GM18502 (cell line): Measurements from ENCODE around the gene IGSF8.

Source experiments
- ATAC-seq: cut with Tn5 transposase; IDR thresholded peaks from one replicate; pipeline ENCODE4 v1.9.1; 2021; ENCODE audit warnings: mild to moderate bottlenecking; ENCODE audit not compliant: unreplicated experiment, poor library complexity

The IGSF8 gene

DNA sequence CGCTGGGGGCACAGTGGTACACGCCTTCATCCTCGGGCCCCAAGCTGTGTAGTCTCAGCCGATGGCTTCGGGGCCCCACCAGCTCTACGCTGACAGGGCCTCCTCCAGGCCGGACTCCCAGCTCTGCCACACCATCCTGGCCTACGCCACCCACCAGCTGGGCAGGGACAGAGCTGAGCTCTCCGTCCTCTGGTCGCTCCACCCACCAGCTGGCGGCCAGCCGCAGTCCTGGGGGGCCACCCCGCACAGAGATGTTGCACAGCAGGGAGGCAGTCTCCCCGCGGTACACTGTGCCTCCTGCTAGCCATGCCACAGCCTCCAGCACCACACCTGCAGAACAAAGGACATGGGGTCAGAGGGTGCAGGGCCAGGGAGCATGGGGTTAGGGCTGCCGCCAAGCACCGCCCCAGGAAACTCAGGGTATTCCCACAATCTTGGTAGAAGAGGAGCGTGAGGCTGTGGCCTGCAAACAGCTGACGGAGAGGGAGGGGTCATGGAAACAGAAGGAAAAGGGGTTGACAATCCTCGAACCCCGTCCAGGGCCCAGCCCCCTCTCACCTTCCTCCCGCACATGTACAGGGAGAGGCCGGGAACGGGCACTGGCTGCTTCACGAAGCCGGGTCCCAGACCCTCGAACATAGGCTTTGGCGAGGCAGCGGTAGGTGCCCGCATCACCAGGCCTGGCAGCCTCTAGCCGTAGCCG lies 5.9 kb downstream of the IGSF8 start:
- ATAC-seq, result no peak

DNA sequence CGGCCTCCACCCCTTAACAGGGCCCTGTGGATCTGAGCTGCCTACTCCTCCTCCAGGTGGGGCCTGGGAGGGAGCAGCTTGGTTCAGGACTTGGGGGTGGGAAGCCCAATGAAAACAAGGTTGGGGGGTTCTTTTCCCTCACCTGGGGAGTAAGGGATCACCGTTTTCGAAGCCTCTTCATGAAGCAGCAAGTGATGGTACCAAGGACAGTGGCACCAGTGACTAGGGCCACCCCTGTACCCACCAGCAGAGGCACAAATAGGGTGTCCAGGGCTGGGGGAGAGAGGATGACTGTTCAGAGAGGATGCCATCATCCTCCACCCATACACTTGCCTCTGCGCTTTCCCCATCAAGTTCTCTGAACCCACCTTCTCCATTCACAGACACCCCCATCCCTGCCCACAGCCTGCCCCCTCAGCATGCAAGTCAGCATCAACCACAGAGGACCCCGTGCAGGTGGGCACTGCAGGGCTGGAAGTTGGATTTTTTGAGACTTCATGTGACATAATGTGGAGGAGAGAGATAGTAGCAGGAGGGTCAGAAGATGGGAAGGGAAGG lies 6.7 kb downstream of the IGSF8 start:
- ATAC-seq, result no peak

DNA sequence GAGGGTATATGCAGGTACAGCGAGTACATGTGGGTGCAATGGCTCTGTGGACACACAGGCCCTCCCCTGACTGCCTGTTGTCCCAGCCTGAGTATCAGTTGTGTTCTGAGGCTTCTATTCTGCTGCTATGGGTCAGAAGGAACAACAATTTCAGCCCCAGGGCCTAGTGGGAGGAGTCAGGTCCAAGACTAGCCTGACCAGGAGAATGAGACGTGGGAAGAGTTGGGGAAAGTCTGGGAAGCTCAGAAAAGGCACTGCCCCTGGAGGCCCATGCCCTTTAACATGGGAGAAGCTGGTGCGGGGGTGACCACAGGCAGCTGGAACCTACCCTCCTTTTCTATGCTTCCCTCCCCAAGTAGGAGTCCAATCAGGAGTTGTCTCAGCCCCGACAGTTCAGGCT lies 7.7 kb downstream of the IGSF8 start:
- ATAC-seq, result no peak

DNA sequence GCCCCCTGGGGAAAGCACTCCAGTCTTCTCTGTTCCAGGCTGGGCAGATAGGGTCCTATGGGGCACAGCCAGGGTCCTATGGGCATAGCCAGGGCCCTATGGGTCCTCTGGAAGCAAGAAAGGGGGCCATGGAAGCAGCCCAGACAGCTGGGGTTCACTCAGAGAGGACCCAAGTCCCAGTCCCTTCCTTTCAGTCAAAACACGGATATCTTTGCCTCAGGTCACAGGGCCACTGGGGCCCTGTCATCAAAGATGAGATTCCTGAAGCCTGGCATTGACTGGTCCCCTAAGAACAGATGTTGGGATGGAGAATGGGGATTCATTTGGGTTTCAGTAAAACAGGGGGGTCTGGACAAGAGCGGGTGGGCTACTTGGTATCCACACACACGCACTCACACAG lies 8.5 kb downstream of the IGSF8 start:
- ATAC-seq, result no peak

DNA sequence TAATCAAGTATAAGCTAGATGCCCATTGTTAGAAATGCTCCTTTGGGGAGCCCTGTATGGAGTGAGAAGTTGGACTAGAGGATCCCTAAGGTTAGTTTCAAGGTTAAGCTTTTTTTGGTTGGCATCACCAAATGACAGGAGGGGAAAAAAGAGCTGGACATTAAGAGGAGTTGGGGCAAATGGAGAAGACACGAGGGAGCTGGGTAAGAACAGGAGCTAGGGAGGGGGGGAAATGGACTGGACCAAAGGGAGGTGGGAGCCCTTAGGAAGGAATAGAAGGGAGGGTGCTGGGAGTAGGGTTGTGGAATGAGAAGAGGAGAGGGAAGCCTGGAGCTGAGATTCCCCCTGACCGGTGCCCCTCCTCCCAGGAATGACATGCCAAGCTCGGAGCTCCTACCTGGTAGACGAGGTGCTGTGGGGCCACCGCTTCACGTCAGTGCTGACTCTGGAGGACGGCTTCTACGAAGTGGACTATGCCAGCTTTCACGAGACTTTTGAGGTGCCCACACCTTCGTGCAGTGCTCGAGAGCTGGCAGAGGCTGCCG lies 11.2 kb downstream of the IGSF8 start:
- no peak for ATAC-seq

DNA sequence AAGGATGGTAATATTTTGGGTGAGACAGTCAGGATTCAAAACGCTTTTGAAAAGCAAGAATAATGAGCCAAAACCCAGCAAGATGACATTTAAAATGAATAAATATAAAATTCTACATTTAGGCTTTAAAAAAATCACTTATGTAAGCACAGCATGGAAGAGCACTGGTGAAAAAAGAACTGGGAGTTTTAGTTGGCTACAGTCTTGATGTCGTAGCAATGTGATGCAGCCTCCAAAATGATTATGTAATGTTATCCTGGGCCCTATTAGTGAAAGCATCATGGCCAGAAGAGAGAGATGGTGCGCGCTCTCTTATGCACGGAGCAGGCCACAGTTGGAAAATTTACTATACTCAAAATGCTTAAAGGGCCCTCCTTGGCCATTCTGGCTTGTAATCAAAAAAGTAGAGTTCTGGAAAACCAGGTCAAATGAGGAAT lies 11.9 kb downstream of the IGSF8 start:
- ATAC-seq, result no peak

GRCh38 chr1:160085686-160086455 lies 12.5 kb downstream of the IGSF8 start:
- ATAC-seq, result no peak

GRCh38 chr1:160084771-160085321 lies 13.6 kb downstream of the IGSF8 start:
- ATAC-seq, result no peak

DNA sequence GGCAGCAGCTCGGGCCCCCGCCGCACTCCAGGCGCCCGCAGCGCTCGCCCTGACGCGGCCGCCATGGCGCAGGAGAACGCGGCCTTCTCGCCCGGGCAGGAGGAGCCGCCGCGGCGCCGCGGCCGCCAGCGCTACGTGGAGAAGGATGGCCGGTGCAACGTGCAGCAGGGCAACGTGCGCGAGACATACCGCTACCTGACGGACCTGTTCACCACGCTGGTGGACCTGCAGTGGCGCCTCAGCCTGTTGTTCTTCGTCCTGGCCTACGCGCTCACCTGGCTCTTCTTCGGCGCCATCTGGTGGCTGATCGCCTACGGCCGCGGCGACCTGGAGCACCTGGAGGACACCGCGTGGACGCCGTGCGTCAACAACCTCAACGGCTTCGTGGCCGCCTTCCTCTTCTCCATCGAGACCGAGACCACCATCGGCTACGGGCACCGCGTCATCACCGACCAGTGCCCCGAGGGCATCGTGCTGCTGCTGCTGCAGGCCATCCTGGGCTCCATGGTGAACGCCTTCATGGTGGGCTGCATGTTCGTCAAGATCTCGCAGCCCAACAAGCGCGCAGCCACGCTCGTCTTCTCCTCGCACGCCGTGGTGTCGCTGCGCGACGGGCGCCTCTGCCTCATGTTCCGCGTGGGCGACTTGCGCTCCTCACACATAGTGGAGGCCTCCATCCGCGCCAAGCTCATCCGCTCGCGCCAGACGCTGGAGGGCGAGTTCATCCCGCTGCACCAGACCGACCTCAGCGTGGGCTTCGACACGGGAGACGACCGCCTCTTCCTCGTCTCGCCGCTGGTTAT lies 14.2 kb downstream of the IGSF8 start:
- peak; percentile 69 for ATAC-seq

- no peak for ATAC-seq
Measured at GRCh38 chr1:160082926-160083325, 15.5 kb downstream of the IGSF8 start.

GRCh38 chr1:160082487-160082886 lies 15.9 kb downstream of the IGSF8 start:
- no peak for ATAC-seq

DNA sequence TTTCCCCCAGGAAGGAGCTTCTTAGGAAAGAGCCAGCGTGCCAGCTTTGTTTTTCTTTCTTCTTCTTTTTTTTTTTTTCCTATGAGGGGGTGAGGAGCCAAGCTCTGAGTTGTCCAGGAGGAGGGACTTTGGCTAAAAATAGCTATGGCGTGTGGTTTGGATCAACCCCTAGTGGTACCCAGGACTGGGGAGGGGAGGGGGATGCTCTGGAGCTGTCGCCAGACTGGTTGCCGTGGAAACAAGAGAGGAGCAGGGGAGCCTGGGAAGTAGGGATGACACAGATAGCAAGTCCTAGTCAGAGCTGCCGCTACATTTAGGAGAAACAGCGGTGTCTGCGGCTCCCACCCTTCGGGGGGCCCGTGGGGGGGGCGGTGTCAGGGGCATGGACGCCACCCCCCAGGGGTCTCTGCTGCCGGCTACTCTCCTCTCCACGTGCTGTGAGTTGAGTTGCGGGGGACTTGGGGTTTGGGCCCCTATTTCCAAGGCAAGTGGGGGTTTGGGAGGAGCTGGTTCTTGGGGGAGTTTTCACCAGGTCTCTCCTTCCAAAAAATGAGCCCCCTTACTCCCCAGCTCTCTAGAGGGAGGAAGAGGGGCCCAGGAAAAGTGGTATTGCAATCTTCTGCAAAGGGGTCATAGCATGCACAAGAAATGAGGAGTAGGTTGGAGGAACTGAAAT lies 17.0 kb downstream of the IGSF8 start, which contains the start of gene KCNJ9:
Gene KCNJ9 (plus strand): TSS at position 278 of the 676 bp plus-strand sequence. CDS start 2,493 bp downstream, outside the sequence.
- no peak for ATAC-seq

DNA sequence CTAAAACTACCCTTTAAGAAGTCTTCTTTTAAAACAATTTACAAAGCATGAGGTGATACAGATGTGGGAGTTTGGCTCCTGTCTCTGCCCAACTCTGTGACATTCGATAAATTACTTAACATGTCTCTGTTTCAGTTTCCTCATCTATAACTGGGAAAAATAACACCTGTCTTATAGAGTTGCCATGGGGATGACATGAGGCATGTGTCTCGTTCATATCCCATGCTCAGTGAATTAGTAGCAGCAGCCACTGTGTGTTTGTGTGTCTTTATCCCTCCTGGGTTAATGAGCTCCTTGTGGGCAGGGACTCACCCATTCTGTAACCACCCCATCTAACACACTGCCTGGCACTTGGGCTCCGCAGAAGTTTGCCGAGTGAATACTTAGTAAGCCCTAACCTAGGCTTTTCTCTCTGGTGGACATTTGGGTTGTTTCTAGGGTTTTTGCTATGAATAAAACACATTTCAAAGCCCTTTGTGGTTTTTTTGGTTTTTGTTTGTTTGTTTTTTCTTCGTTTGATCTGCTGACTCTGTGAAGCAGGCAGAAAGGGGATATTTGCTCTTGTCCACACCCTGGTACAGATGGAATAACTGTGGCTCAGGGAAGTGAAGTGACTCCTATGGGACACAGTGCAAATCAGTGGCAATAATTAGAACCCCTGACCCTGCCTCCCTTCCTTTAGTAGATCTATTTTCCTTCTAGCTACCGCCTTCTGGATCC lies 17.9 kb downstream of the IGSF8 start:
- no peak for ATAC-seq

DNA sequence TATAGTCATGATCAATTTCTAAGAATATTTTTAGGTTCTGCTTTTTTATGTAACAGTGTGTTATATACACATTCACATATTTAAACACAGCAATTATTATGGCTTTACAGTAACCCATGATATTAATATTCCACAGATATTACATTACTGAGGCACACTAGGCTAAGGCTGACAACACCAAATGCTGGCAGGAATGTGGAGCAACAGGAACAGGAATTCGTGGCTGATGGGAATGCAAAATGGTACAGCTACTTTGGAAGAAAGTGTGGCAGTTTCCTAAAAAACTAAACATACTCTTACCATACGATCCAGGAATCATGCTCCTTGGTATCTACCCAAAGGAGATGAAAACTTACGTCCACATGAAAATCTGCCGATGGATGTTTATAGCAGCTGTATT lies 19.0 kb downstream of the IGSF8 start:
- ATAC-seq, result no peak

- peak; percentile 70 for ATAC-seq
Measured at GRCh38 chr1:160078512-160079195, 19.8 kb downstream of the IGSF8 start.

GRCh38 chr1:160077486-160077885 lies 20.9 kb downstream of the IGSF8 start:
- no peak for ATAC-seq

- ATAC-seq, result no peak
Measured at GRCh38 chr1:160076295-160076694, 22.1 kb downstream of the IGSF8 start.

GRCh38 chr1:160075836-160076235 lies 22.6 kb downstream of the IGSF8 start:
- no peak for ATAC-seq
